ENCODE results near the gene MEIS2. TPM values are rescaled to one million over a fixed set of nuclear protein-coding genes. Genes with fewer than 3 reads are reported as not detected.

Gene MEIS2
- total and polyA plus RNA-seq, 2 of the 13 experiments (the other 11 are each of a cell fraction or from before 2014, with no cell fraction given) = 10.7 to 12.4 TPM

DNA sequence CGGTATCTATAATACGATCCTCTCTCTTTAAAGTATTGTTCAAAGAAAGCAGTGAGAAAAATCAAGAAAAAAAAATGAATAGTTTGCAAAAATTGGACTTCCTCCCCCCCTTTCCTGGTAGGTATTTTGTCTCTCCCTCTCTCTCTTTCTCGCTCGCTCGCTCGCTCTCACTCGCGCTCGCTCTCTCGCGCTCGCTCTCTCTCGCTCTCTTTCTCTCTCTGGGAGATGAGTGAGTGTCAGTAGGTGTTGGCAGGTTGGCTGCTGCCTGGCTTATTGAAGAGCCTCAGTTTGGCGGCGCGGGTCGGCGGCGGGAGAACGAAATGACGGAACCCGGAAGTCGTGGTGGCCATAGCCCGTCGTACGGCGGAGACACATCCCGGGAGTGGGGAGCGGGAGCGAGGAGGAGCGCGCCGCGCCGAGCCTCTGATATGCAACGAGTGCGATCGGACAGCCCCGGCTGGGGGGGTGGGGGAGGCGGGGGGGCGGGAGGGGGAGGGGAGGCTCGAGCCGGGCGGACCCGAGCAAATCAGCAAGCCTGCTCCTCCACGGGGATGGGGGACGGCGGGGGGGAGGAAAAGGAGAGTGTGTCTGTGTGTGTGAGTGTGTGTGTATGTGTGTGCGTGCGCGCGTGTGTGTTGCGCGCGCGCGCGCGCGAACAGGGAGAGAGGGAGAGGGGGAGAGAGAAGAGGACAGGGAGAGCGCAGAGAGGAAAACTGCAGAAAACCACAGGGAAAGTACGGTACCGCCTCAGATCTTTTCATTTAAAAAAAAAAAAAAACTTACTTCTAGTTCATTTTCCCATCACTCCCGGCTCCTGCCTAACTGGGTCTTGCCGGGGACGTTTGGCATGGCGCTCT is at the start of gene MEIS2 (continued):
- TF ChIP-seq, protein P1, sequence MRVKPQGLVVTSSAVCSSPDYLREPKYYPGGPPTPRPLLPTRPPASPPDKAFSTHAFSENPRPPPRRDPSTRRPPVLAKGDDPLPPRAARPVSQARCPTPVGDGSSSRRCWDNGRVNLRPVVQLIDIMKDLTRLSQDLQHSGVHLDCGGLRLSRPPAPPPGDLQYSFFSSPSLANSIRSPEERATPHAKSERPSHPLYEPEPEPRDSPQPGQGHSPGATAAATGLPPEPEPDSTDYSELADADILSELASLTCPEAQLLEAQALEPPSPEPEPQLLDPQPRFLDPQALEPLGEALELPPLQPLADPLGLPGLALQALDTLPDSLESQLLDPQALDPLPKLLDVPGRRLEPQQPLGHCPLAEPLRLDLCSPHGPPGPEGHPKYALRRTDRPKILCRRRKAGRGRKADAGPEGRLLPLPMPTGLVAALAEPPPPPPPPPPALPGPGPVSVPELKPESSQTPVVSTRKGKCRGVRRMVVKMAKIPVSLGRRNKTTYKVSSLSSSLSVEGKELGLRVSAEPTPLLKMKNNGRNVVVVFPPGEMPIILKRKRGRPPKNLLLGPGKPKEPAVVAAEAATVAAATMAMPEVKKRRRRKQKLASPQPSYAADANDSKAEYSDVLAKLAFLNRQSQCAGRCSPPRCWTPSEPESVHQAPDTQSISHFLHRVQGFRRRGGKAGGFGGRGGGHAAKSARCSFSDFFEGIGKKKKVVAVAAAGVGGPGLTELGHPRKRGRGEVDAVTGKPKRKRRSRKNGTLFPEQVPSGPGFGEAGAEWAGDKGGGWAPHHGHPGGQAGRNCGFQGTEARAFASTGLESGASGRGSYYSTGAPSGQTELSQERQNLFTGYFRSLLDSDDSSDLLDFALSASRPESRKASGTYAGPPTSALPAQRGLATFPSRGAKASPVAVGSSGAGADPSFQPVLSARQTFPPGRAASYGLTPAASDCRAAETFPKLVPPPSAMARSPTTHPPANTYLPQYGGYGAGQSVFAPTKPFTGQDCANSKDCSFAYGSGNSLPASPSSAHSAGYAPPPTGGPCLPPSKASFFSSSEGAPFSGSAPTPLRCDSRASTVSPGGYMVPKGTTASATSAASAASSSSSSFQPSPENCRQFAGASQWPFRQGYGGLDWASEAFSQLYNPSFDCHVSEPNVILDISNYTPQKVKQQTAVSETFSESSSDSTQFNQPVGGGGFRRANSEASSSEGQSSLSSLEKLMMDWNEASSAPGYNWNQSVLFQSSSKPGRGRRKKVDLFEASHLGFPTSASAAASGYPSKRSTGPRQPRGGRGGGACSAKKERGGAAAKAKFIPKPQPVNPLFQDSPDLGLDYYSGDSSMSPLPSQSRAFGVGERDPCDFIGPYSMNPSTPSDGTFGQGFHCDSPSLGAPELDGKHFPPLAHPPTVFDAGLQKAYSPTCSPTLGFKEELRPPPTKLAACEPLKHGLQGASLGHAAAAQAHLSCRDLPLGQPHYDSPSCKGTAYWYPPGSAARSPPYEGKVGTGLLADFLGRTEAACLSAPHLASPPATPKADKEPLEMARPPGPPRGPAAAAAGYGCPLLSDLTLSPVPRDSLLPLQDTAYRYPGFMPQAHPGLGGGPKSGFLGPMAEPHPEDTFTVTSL (CRISPR knock-in tag; IDR thresholded peaks at IDR 0.05; ENCODE audit: borderline replicate concordance) = no peak
- TF ChIP-seq PITX1 (CRISPR knock-in tag; IDR thresholded peaks at IDR 0.05) (no peak), AGO2 (optimal IDR thresholded peaks at IDR 0.05; ENCODE audit: low read depth, low read length) (no peak), RFX1 (IDR thresholded peaks at IDR 0.05) (no peak), MED8 (CRISPR knock-in tag; IDR thresholded peaks at IDR 0.05; ENCODE audit: insufficient replicate concordance) (no peak), SALL1 (CRISPR knock-in tag; IDR thresholded peaks at IDR 0.05) (peak; percentile 63; the same call in 1 of the 2 replicates), ISL2 (CRISPR knock-in tag; IDR thresholded peaks at IDR 0.05) (peak; percentile 14; the same call in 1 of the 2 replicates), ZNF44 (CRISPR knock-in tag; IDR thresholded peaks at IDR 0.05) (no peak), TCF12 (IDR thresholded peaks at IDR 0.05) (no peak), TCF12 (CRISPR knock-in tag; IDR thresholded peaks at IDR 0.05) (no peak), SKI (IDR thresholded peaks at IDR 0.05; ENCODE audit: partially characterized antibody) (no peak)
- TF ChIP-seq, protein P2, sequence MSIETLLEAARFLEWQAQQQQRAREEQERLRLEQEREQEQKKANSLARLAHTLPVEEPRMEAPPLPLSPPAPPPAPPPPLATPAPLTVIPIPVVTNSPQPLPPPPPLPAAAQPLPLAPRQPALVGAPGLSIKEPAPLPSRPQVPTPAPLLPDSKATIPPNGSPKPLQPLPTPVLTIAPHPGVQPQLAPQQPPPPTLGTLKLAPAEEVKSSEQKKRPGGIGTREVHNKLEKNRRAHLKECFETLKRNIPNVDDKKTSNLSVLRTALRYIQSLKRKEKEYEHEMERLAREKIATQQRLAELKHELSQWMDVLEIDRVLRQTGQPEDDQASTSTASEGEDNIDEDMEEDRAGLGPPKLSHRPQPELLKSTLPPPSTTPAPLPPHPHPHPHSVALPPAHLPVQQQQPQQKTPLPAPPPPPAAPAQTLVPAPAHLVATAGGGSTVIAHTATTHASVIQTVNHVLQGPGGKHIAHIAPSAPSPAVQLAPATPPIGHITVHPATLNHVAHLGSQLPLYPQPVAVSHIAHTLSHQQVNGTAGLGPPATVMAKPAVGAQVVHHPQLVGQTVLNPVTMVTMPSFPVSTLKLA (IDR thresholded peaks at IDR 0.05) = no peak
- TF ChIP-seq, protein P3, sequence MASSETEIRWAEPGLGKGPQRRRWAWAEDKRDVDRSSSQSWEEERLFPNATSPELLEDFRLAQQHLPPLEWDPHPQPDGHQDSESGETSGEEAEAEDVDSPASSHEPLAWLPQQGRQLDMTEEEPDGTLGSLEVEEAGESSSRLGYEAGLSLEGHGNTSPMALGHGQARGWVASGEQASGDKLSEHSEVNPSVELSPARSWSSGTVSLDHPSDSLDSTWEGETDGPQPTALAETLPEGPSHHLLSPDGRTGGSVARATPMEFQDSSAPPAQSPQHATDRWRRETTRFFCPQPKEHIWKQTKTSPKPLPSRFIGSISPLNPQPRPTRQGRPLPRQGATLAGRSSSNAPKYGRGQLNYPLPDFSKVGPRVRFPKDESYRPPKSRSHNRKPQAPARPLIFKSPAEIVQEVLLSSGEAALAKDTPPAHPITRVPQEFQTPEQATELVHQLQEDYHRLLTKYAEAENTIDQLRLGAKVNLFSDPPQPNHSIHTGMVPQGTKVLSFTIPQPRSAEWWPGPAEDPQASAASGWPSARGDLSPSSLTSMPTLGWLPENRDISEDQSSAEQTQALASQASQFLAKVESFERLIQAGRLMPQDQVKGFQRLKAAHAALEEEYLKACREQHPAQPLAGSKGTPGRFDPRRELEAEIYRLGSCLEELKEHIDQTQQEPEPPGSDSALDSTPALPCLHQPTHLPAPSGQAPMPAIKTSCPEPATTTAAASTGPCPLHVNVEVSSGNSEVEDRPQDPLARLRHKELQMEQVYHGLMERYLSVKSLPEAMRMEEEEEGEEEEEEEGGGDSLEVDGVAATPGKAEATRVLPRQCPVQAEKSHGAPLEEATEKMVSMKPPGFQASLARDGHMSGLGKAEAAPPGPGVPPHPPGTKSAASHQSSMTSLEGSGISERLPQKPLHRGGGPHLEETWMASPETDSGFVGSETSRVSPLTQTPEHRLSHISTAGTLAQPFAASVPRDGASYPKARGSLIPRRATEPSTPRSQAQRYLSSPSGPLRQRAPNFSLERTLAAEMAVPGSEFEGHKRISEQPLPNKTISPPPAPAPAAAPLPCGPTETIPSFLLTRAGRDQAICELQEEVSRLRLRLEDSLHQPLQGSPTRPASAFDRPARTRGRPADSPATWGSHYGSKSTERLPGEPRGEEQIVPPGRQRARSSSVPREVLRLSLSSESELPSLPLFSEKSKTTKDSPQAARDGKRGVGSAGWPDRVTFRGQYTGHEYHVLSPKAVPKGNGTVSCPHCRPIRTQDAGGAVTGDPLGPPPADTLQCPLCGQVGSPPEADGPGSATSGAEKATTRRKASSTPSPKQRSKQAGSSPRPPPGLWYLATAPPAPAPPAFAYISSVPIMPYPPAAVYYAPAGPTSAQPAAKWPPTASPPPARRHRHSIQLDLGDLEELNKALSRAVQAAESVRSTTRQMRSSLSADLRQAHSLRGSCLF (CRISPR knock-in tag; IDR thresholded peaks at IDR 0.05; ENCODE audit: borderline replicate concordance) = no peak
- TF ChIP-seq, protein P4, sequence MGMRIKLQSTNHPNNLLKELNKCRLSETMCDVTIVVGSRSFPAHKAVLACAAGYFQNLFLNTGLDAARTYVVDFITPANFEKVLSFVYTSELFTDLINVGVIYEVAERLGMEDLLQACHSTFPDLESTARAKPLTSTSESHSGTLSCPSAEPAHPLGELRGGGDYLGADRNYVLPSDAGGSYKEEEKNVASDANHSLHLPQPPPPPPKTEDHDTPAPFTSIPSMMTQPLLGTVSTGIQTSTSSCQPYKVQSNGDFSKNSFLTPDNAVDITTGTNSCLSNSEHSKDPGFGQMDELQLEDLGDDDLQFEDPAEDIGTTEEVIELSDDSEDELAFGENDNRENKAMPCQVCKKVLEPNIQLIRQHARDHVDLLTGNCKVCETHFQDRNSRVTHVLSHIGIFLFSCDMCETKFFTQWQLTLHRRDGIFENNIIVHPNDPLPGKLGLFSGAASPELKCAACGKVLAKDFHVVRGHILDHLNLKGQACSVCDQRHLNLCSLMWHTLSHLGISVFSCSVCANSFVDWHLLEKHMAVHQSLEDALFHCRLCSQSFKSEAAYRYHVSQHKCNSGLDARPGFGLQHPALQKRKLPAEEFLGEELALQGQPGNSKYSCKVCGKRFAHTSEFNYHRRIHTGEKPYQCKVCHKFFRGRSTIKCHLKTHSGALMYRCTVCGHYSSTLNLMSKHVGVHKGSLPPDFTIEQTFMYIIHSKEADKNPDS (CRISPR knock-in tag; IDR thresholded peaks at IDR 0.05) = no peak

All from HepG2 (cell line).